Hematopoietic multipotent progenitor cell (in vitro differentiated cells): ENCODE data around the gene COG5. TPM values are rescaled to one million over a fixed set of nuclear protein-coding genes. Genes with fewer than 3 reads are reported as not detected.

ENCODE experiments used
- DNase-seq, 3 donors: peaks; one replicate each; pipeline ENCODE4 v3.0.0-alpha.2; 2011 to 2015; ENCODE audit warnings: low read depth in 2 of 3, low spot score in 2 of 3
- total RNA-seq: library from RNA; depleted of rRNA; stranded (reverse); fragments of >200 nt; gene quantifications from one replicate; pipeline ENCODE4 v1.2.3, GENCODE V29; 2012

Gene COG5
- total RNA-seq, 1 donor, result 15.1 TPM

DNA sequence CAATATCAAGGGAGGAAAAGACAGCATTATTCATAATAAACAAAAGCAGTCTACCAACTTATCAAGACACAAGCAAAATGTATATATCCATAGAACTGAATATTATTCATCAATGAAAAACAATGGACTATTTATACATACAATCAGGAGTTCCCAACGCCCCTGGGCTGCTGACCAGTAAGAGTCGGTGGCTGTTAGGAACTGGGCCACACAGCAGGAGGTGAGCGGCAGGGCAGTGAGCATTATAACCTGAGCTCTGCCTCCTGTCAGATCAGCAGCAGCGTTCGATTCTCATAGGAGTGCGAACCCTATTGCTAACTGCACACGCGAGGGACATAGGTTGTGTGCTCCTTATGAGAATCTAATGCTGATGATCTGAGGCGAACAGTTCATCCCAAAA lies 165.6 kb downstream of the COG5 start:
- DNase-seq, result no peak

DNA sequence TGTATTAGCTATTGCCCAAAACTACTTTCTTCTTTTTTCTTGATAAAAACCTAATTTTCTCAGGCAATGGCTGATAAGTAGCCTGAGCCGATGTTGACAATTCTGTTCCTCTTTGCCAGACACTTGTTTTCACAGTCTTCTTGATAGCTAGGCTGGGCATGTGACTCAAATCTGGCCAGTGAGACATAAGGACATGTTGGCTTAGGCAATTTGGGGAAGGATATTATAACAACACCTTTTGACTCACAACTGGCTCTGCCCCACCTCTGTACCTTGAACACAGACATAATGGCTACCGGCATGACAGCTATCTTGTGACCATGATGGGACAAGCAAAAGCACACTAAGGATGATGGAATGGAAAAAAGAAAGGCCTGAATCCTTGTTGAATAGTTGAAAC lies 166.7 kb downstream of the COG5 start:
- DNase-seq, result no peak

DNA sequence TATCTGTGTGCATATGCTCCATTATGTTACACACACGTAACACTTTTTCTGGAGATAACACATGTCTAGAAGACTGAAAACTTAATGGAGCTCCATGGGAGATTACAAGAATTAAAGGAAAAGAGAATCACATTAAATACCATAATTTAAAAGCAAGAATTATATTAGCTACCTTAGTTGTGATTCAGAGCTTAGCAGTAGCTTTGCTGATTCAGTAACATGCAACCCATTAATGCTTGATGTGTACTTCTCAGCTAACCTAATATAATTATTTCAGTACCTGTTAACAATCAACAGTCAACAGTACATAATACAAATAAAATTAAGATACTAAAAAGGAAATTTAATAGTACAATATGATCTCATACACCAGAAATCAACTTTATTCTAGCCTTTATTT lies 167.6 kb downstream of the COG5 start:
- no peak for DNase-seq

DNA sequence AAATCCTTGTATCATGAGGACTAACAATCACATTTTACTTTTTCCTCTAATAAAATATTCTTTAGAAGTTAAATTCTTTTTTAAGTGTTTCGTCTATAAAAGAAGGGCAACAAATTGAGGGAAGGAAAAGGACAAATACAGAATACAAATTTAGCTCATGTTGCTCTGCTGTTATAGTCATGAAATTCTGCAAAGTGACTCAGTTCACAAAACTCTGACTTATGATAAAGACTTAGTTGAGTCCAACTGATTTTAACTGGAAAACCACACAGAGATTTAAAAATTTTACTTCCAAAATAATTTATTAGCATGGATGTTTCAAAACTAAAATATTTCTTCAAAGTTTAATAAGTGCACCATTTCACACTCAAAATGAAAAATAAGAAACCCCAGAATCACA lies 168.9 kb downstream of the COG5 start:
- no peak for DNase-seq

DNA sequence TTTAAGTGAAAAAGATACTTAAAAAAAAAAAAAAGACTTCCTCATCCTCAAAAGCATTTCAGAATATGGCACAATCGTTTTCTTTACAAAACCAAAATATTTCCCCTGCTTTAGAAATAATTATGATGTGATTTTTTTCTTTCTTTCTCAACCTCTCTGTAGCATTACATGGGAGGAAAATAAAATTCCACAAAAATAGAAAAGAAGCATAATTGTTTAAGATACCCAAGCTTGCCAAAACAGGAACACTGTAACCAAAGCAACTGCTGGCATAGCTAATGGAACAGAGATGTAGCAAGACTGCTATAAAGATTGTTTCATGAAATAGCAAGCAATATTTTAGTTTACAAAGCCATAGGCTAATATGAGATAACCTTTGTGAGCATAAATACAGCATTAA lies 169.4 kb downstream of the COG5 start:
- DNase-seq, result peak in 1 of 3 donors; percentile 19

DNA sequence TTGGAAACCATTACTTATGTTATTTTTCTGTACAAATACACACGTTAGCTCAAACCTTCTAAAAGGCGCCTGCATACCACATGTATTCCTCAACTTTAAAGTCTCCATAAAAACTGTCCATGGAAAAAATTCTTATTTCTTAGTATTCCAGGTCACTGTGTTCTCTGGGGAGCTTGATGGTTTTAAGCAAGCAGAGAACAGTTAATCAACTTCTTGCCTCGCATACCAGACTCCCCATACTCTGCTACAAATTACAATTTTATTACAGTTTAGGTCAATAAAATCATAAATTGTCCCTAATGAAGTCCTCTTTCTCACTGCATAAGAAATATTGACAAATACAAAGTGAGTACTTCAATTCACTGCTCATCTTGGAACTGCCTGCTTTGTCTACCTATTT lies 170.9 kb downstream of the COG5 start:
- DNase-seq, result no peak

DNA sequence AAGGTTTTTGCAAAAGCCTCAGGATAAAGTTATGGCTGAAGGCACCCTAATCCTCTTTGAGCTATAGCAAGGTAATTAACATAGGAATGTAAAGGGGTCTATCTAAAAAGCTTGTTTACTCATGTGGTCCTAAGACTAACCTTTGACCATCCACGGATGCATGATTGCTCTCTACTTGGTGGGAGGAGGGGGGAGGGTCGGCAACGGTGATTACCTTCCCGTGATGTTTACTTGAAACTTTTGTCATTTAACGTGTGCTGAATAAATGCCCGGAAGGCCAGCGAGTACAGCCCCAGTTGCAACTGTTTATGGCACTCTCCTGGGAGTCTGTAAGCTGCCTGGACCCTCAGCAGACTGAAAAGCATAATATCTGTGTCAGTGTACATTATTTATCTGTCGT lies 172.8 kb downstream of the COG5 start:
- DNase-seq, result no peak

DNA sequence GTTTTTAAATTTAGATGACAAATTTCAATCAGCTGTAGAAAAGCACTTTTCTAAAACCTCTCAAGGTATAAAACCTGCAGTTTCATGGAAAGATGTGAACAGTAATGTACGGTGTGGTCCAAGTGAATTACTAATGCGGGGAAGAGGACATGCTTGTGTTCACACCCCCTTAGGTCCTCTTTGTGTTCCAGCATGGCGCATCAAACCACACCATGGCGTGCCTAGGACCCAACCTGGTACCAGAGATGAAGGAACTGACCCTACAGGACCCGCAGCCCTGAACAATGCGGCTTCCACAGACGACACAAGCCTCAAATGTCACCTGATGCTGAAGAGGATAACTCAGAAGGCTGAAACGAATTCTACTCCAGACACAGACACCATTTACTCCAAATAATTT lies 175.1 kb downstream of the COG5 start:
- no peak for DNase-seq

DNA sequence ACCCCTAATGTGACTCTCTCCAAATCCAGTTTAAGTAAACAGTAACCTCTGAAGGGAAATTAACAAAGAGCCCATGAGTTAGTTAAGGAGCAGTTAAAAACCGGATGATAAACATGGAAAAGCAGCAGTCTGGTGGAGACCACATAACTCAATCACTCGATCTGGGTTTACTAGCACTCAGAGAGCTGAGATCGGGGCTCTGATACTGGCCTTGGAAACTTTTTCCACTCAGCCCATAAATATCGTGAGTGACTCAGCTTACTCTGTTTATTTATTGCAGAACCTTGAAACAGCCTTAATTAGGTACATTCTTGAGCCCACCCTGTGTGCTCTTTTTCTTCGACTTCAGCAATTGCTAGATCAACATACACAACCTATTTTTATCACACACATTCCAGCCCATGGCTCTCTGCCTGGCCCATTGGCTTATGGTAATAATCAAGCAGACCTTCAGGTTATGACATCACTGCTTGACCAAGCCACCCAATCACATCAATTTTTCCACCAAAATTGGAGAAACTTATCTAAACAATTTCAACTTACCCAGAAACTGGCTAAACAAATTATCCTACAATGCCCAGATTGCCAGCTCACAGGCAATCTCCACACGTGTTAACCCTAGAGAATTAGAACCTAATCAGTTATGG lies 176.0 kb downstream of the COG5 start:
- peak in 2 of 3 donors; percentile 9 to 58 for DNase-seq

DNA sequence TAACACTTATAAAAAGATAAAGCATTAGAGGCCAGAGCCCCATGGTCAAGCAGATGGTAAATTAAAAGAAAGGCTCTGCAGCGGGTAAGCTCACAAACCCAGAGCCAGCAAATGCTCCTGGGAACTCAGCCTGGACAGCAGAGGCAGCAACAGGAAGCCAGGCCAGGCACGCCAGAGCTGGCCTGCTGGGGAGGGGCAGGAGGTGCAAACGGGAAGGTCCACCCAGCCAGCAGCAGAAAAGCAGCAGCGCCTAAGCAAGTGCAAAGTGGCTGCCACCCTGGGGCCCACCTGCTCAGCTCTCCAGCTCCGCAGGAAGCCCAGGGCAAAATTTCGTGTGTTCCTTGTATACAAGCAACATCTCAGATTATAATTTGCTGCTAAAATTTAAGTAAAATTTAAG lies 176.6 kb downstream of the COG5 start:
- DNase-seq, result peak in 2 of 3 donors; percentile 3 to 10

DNA sequence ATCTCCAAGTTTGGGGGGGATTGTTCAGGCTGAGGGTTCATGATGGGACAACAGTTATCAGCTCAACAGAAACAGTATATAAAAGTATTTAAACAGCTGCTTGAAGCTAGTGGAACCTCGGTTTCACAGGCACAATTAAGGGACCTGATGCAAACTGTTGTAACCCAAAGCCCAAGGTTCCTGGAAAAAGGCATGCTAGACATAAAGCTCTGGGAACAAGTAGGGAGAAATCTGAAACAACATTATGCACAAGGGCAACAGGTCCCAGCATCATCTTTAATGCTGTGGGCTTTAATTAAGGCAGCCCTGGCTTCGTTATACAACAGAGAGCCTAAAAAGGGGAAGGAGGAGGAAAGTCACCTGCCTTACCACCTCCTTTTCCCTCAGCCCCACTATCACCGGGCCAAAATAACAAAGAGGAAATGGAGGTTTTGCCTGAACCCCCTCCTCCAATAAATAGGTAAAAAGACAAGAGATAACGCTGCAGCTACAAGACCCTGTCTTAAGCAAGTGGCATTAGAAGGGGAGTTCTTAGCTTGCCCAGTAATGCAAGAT lies 177.1 kb downstream of the COG5 start:
- peak in 2 of 3 donors; percentile 3 to 42 for DNase-seq

DNA sequence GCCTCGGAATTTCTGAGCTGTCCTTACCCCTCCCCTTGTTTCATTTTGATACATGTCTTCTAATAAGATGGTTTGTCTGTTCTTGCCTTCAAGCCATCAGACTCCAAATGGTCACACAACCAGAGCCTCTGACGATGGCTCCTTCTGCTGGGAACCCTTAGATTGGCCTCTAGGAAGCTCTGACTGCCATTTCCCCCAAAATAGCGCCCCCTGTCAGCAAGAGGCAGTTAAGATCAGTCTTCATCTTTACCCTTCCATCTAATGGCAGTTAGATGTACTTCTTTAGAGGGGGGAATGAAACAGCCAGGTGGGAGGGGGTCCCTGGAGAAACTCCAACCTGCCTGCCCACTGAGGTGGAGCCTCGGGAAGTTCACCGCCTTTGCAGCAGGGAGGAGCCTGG lies 179.7 kb downstream of the COG5 start:
- DNase-seq, result no peak

DNA sequence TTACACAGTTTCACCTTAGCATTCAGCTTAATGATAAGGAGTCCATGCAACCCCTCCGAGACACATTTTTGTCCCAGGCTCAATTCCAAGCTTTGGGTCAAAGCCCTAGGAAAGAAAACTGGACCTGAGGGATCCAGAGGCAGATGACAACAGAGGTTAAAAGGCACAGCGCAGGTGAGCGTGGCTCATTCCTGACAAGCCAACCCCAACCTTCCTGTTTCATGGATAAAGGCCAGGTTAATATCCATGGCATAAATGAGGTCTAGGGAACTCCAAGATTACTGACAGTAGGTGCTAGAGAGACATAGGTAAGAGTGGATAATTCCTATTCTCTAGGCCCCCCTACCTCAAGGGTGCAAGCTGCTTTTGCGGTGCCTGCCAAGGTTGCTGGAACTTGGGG lies 180.5 kb downstream of the COG5 start:
- DNase-seq, result no peak

DNA sequence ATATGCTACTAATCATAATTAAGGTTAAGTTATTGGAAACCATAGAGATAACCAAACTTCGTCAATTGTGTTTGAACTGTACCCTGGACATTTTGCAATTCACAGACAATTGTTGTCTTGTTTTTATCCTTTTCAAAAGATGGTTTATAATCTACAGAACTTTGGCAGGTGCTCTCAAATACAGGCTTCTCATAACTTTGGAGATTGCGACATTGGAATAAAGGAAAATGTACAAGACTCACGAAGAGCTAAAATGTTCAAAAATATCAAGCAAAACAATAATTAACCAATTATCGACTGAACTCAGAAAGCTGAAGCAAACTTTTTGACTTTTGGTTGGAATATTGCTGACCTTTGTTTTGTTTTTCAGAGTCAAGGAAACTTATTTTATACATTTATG lies 182.3 kb downstream of the COG5 start:
- no peak for DNase-seq

DNA sequence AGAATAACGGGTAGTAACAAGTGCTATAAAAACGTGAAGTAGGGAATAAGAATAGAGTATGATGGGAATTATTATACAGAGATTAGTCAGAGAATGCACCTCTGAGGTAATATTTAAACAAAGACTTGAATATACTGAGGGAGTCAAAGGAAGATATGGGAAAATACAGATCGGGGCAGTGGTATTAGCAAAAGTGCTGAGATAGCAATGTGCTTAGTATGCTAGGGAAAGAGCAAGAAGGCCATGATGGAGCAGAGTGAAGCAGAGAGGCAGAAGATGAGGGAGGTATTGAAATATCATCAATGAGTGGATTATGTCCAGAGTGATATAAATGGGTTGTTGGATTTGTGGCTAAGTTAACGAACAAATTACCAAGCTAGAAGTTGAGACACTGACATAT lies 190.4 kb downstream of the COG5 start:
- DNase-seq, result no peak

DNA sequence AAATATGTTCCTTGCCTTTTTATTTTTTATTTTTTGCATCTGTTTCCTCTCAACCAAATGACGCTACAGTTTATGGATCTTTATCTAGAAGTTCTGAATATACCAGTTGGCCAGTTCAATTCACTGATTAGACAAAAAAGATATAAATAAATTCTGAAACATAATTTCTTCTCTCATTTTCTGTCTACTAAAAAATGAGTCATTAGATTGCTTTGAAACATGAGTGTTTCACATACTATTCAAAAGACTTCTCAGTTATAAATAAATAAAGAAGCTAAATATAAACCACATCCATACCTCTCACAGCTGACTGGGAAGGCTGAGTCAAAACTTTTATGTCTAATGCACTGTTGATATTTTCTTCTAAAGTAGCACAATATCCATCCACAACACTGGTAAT lies 191.4 kb downstream of the COG5 start:
- peak in 1 of 3 donors; percentile 11 for DNase-seq

DNA sequence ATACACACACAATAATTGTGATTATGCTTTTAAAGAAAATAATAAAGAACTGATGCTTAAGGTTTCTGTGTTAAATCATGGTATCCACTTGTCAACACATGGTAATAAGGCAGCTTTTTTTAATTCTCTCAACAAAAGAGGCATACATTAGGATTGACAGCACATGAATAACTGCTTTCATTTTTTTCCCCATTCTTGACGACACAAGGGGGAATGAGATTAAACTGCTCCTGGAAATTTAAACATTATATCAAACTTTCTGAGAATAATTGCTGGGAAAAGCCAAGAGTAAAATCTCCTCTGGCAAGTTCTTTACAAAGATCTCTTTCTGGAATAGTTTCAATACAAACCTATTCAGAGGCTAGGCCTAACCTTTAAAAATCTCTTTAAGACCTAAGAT lies 192.9 kb downstream of the COG5 start:
- no peak for DNase-seq

DNA sequence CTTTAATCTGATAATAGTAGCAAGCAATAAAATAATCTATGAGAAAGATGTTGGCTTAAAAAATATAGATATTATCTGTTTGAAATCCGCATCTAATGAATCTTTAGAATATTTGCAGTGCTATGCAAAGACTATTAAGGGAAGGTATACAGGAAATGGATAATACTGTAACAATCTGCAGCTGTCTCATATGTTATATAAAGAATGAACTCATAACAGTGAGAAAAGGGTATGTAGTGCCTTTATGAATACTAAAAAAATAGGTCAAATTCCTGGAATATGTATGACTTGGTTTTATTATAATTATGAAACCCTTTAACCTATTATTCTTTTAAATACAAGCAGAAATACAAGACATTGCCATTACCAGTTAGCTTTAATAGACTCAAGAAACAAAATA lies 198.9 kb downstream of the COG5 start:
- no peak for DNase-seq

DNA sequence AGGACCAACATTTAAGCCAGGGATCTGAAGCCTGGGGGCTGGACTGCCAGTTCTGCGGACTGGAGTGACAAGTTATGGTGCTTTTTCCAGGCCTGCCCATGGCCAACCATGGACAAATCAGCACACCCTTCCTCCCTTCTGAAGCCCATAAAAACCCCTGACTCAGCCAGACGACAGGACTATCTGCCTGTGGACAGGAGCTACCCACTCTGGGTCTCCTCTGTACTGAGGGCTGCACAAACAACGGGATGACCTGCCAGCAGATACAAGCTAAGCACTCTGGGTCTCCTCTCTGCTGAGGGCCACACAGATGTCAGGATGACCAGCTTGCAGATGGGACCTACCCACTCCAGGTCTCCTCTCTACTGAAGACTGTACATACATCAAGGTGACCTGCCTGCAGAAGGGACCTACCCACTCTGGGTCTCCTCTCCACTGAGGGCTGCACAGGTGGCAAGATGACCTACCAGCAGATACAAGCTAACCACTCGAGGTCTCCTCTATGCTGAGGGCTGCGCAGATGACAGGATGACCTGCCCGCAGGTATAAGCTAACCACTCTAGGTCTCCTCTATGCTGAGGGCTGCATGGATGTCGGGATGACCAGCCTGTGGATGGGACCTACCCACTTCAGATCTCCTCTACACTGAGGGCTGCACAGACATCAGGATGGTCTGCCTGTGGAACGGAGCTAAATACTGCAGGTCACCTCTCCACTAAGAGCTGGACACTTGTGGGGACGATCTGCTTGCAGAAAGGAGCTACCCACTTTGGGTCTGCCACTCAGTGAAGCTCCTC lies 204.0 kb downstream of the COG5 start:
- DNase-seq, result peak in 1 of 3 donors; percentile 13

DNA sequence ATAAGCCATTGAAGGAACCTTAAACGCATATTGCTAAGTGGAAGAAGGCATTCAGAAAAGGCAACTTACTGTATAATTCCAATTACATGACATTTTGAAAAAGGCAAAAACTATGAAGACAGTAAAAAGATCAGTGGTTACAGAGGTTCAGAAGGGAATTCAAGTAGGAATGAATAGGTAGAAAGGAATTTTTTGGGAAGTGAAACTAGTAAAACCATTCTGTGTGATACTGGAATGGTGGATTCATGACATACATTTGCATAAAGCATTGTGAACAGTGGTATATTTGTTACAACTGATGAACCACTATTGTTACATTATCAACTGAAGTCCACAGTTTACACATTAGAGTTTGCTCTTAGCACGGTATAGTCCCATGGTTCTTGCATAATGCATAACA lies 208.1 kb downstream of the COG5 start:
- no peak for DNase-seq

DNA sequence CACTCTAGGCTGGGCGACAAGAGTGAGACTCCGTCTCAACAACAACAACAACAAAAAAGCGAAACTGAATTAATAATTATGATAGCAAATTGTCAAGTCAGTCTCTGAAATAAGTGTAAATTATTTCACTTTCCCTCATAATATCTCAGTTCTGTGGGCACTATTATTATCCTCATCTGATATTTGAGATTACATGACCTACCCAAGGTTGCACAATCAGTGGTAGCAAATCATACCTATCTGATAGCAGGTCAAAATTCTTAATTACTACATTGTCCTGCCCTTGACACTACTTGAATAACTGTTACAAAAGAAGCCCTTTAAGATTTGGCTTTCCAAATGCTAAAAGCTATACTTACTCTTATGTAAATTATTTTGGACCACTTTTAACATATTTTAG lies 209.1 kb downstream of the COG5 start:
- DNase-seq, result no peak

DNA sequence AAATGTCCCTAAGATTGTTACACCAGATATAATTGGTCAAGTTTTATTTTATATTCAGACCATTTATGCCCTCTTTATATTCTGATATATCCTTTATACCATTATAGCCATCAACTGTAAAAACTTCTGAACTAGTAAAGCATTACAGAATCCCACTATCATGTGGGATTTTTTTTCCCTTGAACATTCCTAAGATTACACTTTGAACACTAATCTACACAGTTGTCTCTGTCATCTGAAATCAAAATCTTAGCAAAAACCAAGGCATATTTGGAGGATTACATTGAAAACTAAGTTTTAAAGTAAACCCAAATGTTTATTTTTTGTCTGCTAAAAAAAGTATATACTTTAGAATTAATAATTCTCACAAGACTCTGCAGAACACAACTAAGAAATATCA lies 210.0 kb downstream of the COG5 start:
- DNase-seq, result no peak
